Kidney capillary endothelial cell (primary cell): Measurements from ENCODE around the gene A4GALT.

Experiments
- DNase-seq: peaks from one replicate; pipeline ENCODE4 v3.0.0-alpha.2; 2018; ENCODE audit warnings: low spot score

The A4GALT gene

DNA sequence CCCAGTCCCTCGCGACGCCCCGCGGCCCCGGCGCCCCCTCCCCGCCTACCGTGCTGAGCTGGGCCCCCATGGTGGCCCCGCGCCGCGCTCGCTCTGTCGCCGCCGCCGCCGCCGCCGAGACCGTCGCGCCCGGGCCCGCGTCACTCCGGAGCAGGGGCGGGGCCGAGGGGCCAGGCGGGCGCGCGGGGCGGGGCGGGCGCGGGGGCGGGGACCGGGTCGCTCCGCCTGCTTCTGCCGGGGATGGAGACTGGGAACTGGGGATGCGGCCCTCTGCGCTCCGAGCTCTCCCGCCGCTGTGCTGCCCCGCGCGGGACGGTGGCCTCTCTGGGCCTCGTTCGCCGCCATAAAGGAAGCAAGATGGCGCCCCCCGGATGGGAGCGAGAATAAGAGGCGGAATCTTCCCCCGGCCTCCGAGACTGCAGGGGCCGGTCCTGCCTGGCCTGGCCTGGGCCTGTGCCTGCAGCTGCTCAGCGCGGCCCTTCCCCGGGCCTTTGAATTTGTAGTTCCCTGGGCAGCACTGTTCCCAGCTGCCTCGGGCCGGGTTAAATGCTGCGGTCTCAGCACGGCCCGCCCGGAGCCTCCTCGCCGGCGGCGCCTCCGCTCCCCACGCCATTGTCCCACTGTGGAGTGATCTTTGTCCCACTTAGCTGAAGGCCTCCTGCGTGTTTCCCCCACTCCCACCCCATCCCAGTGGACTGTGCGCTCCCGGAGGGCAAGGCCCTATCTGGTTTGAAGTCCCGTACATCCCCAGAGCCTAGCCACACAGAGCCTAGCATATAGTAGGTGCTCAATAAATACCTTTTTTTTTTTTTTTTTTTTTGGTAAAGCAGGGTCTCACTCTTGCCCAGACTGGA is 71.2 kb downstream of the A4GALT start, which contains the start of gene CYB5R3:
TSS of gene CYB5R3 (minus strand) at position 147 of the 854 bp plus-strand sequence. CDS start at position 70, 77 bp downstream.
- DNase-seq, result peak; percentile 71

DNA sequence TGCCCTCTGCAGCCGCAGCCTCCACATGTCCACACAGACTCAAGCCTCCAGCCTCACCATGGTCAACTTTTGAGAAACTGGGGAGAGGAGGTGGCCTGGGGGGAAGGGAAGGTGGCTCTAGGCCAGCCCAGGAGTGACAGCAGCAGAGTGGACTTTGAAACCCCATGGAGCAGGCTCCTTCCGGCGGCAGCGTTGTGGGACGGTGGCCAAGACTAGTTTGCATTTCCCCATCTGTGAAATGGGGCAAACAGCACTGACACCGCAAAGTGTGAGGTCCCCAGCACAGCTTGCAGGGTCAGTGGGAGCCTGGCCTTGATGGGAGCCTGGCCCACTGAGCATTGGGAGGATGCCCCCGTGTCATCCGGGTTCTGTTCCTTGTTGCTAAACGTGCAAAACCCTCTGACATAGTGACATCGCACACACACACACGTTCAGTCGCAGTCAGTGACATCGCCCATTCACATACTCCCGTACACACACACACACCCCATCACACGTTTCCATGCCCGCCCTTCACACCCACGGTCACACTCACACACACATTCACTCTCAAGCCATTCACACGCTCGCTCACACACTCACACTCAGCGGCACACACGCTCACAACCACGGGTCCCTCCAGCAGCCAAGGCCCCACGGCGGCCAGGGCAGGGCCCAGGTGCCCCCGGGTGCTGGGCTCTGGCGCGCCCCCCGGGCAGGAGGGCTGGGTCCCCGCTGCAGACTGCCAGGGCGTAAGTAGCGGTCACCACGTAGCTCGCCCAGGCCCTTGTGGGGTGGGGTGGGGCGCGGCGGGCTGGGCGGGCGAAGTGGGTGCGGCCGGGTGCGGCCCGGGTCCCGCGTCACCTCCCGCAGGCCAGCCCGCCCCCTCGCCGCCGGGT is 72.1 kb downstream of the A4GALT start:
- DNase-seq, result peak; percentile 19

GRCh38 chr22:42648017-42648367 is 72.7 kb downstream of the A4GALT start:
- DNase-seq, result no peak

DNA sequence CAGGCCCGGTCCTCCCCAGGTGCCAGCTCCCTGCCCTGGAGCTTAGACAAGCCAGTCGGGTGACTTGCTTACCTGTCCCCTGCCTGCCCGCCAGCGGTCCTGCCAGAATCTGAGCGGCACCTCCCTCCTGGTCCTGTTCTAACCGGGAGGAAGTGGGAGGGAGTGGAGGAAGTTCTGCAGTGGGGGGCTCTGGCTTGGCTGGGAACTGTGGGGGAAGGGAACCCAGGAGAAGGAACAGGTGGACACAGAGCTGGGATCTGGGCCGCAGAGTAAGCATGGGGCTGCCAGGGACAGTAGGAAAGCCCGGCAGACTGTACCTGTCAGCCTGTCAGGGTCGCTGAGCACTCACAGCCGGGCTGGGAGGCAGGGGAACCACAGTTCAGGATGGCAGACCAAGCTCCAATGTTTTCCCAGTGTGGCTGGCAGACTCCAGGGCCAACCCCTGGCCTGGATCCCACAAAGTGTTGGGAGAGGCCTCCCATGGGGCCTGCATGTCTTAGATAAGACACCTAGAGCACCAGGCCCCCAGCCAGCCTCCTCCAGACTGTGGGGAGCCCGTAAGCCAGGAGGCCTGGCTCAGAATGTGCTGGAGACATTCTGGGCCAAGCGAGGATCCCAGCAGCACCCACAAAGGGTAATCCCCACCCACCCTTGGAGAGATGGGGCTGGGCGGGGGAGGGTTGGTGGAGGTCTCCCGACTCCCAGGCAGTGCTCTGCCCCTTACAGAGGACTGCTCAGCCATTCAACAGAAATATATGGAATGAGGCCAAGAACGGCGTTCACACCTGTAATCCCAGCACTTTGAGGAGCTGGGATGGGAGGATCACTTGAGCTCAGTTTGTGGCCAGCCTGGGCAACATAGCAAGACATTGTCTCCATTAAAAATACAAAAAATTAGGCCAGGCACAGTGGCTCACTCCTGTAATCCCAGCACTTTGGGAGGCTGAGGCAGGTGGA is 73.8 kb downstream of the A4GALT start:
- DNase-seq, result no peak

GRCh38 chr22:42645938-42646568 is 74.6 kb downstream of the A4GALT start:
- no peak for DNase-seq

- no peak for DNase-seq
Observed at GRCh38 chr22:42645341-42645937, 75.2 kb downstream of the A4GALT start.

GRCh38 chr22:42644422-42645340 is 76.0 kb downstream of the A4GALT start:
- DNase-seq, result no peak

GRCh38 chr22:42643634-42644421 is 76.8 kb downstream of the A4GALT start:
- no peak for DNase-seq

DNA sequence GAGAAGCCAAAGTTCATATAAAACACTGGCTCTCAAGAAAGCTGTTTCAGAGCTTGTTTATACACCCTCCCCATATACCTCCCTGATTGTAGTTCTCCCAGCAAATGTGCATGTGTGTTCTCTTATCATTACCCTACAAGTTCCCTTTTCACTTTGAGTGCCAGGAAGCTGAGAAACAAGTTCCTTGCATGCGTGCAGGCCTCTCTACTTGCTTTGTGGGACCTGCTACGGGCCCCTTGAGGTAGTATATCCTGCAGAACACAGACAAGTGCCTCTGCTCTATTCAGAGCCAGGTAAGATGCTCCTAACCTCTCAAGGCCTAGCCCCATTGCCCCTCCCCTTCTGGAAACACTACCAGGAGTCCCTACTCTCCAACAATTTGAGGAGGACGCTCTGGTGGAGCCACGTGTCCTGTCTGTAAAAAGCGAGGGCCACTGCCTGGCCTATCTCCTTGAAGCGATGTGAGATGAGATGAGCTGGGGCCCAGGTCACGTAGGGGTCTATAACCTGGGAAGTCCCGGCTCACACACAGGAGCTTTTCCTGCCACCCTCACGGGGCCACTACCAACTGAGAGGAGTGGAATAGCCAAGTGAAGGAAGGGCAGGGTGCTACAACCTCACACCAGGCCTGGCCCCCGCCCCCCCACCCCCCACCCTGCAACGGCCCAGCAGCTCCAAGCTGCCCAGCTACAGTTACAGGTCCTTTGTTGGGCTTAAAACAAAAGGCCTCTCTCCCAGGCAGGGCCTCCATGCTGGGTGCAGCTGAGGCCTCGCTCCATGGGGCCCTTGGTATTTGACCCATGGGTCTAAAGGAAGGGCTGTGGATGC is 77.7 kb downstream of the A4GALT start:
- DNase-seq, result no peak
